ENCODE measurements around the gene PAQR9.

PAQR9 gene

GRCh38 chr3:142965581-142965980 lies 2.1 kb upstream of the PAQR9 start:
- no peak overlapping the region for H4K8ac ChIP-seq (ENCODE audit: low read depth, low read length)
- no peak overlapping the region for H3K23ac ChIP-seq (ENCODE audit: low read depth, low read length, poor library complexity)
- no peak overlapping the region for H4K91ac ChIP-seq (ENCODE audit: low read depth, low read length, poor library complexity)
- no peaks in the 10 kb centered on the region for H3K79me1 ChIP-seq (ENCODE audit: low read depth, low read length)
- no peak overlapping the region for H3K4me3 ChIP-seq (ENCODE audit: low read length in 2 of 2)
- H3K4me1 ChIP-seq (ENCODE audit: control insufficient read depth in 2 of 2, insufficient read depth in 1 of 2, low read depth in 1 of 2, low read length in 2 of 2): peaks cover 0 to 16% of the 10 kb centered on the region in 2 donors
- H3K4ac ChIP-seq (ENCODE audit: low read length): no peak overlapping the region
- no peak overlapping the region for H3K4me2 ChIP-seq (ENCODE audit: insufficient read depth, low read length, poor library complexity, severe bottlenecking)
- no peak for DNase-seq (ENCODE audit: low spot score)
- peaks cover 0 to 54% (median 11%) of the 10 kb centered on the region in 3 experiments for H3K27me3 ChIP-seq (ENCODE audit: control insufficient read depth in 3 of 3, insufficient read depth in 3 of 3, low read depth in 1 of 3, low read length in 3 of 3)
- H3K18ac ChIP-seq (ENCODE audit: low read length): no peak overlapping the region
- WGBS, 2 donors (ENCODE audit: extremely low coverage in 2 of 2, insufficient read length in 2 of 2, insufficient replicate concordance in 1 of 2): no CpG with 5 or more reads among the region's 3 CpGs
- no peak overlapping the region for H2AK5ac ChIP-seq (ENCODE audit: low read depth, low read length)
- H2BK15ac ChIP-seq (ENCODE audit: low read length): no peak overlapping the region
- H2BK120ac ChIP-seq (ENCODE audit: low read depth, low read length): no peak overlapping the region
- H3K27ac ChIP-seq (replicated peaks; ENCODE audit: low read length): no peak overlapping the region
- H3K9ac ChIP-seq (ENCODE audit: low read depth, low read length, poor library complexity): no peak overlapping the region
- H3K14ac ChIP-seq (ENCODE audit: low read length): no peak overlapping the region
- no peak overlapping the region for H2BK12ac ChIP-seq (ENCODE audit: low read length)
- no peak overlapping the region for H2BK5ac ChIP-seq (ENCODE audit: low read length)
- no peak overlapping the region for H2AFZ ChIP-seq (ENCODE audit: low read length)
- H3K36me3 ChIP-seq (replicated peaks in 1 of 2; ENCODE audit: control insufficient read depth in 2 of 2, insufficient read depth in 2 of 2, low read length in 2 of 2): no peaks in the 10 kb centered on the region
- peaks cover 5 to 11% of the 10 kb centered on the region in 2 donors for H3K9me3 ChIP-seq (replicated peaks in 1 of 2; ENCODE audit: control insufficient read depth in 2 of 2, insufficient read depth in 1 of 2, low read depth in 1 of 2, low read length in 2 of 2)

- peak overlapping the region; percentile 68 for H2BK15ac ChIP-seq (ENCODE audit: low read length)
Measured at GRCh38 chr3:142963234-142963515, 299 bp downstream of the PAQR9 start.

GRCh38 chr3:142962520-142963233 lies 797 bp downstream of the PAQR9 start:
- WGBS, 2 donors (ENCODE audit: extremely low coverage in 2 of 2, insufficient read length in 2 of 2, insufficient replicate concordance in 1 of 2): no CpG with 5 or more reads among the region's 63 CpGs
- Histone ChIP-seq H2BK5ac (ENCODE audit: low read length) (no peak overlapping the region), H3K18ac (ENCODE audit: low read length) (peak overlapping the region; percentile 99), H2BK15ac (ENCODE audit: low read length) (peak overlapping the region; percentile 68), H3K4me3 (ENCODE audit: low read length in 2 of 2) (peak overlapping the region; percentile 69 to 87), H3K9ac (ENCODE audit: low read depth, low read length, poor library complexity) (peak overlapping the region; percentile 94), H3K4me1 (ENCODE audit: control insufficient read depth in 2 of 2, insufficient read depth in 1 of 2, low read depth in 1 of 2, low read length in 2 of 2) (peaks cover 0 to 14% of the 10 kb centered on the region in 2 donors), H3K36me3 (replicated peaks in 1 of 2; ENCODE audit: control insufficient read depth in 2 of 2, insufficient read depth in 2 of 2, low read length in 2 of 2) (no peaks in the 10 kb centered on the region), H3K9me3 (replicated peaks in 1 of 2; ENCODE audit: control insufficient read depth in 2 of 2, insufficient read depth in 1 of 2, low read depth in 1 of 2, low read length in 2 of 2) (peaks cover 5 to 11% of the 10 kb centered on the region in 2 donors), H2BK120ac (ENCODE audit: low read depth, low read length) (no peak overlapping the region), H3K27ac (replicated peaks; ENCODE audit: low read length) (no peak overlapping the region), H2AK5ac (ENCODE audit: low read depth, low read length) (peak overlapping the region; percentile 98), H3K27me3 (ENCODE audit: control insufficient read depth in 3 of 3, insufficient read depth in 3 of 3, low read depth in 1 of 3, low read length in 3 of 3) (peaks cover 0 to 61% (median 11%) of the 10 kb centered on the region in 3 experiments), H3K23ac (ENCODE audit: low read depth, low read length, poor library complexity) (peak overlapping the region; percentile 100), H2BK12ac (ENCODE audit: low read length) (peak overlapping the region; percentile 82), H4K8ac (ENCODE audit: low read depth, low read length) (peak overlapping the region; percentile 99), H3K79me1 (ENCODE audit: low read depth, low read length) (no peaks in the 10 kb centered on the region), H2AFZ (ENCODE audit: low read length) (peak overlapping the region; percentile 100), H3K4me2 (ENCODE audit: insufficient read depth, low read length, poor library complexity, severe bottlenecking) (peak overlapping the region; percentile 88), H3K14ac (ENCODE audit: low read length) (peak overlapping the region; percentile 95), H3K4ac (ENCODE audit: low read length) (peak overlapping the region; percentile 53), H4K91ac (ENCODE audit: low read depth, low read length, poor library complexity) (peak overlapping the region; percentile 96)
- no peak for DNase-seq (ENCODE audit: low spot score)

More at GRCh38 chr3:142963234-142963515, 299 bp downstream of the PAQR9 start:
- no CpG with 5 or more reads among the region's 35 CpGs for WGBS, 2 donors (ENCODE audit: extremely low coverage in 2 of 2, insufficient read length in 2 of 2, insufficient replicate concordance in 1 of 2)
- Histone ChIP-seq H3K23ac (ENCODE audit: low read depth, low read length, poor library complexity) (no peak overlapping the region), H2BK5ac (ENCODE audit: low read length) (no peak overlapping the region), H3K18ac (ENCODE audit: low read length) (peak overlapping the region; percentile 99), H3K9me3 (replicated peaks in 1 of 2; ENCODE audit: control insufficient read depth in 2 of 2, insufficient read depth in 1 of 2, low read depth in 1 of 2, low read length in 2 of 2) (peaks cover 5 to 11% of the 10 kb centered on the region in 2 donors), H4K8ac (ENCODE audit: low read depth, low read length) (no peak overlapping the region), H2AK5ac (ENCODE audit: low read depth, low read length) (peak overlapping the region; percentile 98), H3K27ac (replicated peaks; ENCODE audit: low read length) (no peak overlapping the region), H2AFZ (ENCODE audit: low read length) (peak overlapping the region; percentile 100), H3K4me1 (ENCODE audit: control insufficient read depth in 2 of 2, insufficient read depth in 1 of 2, low read depth in 1 of 2, low read length in 2 of 2) (peaks cover 0 to 14% of the 10 kb centered on the region in 2 donors), H3K36me3 (replicated peaks in 1 of 2; ENCODE audit: control insufficient read depth in 2 of 2, insufficient read depth in 2 of 2, low read length in 2 of 2) (no peaks in the 10 kb centered on the region), H3K9ac (ENCODE audit: low read depth, low read length, poor library complexity) (peak overlapping the region; percentile 94), H3K4ac (ENCODE audit: low read length) (no peak overlapping the region), H2BK12ac (ENCODE audit: low read length) (no peak overlapping the region), H4K91ac (ENCODE audit: low read depth, low read length, poor library complexity) (no peak overlapping the region), H3K14ac (ENCODE audit: low read length) (peak overlapping the region; percentile 95), H2BK120ac (ENCODE audit: low read depth, low read length) (no peak overlapping the region), H3K27me3 (ENCODE audit: control insufficient read depth in 3 of 3, insufficient read depth in 3 of 3, low read depth in 1 of 3, low read length in 3 of 3) (peaks cover 0 to 56% (median 11%) of the 10 kb centered on the region in 3 experiments), H3K79me1 (ENCODE audit: low read depth, low read length) (no peaks in the 10 kb centered on the region), H3K4me3 (ENCODE audit: low read length in 2 of 2) (peak overlapping the region; percentile 69 to 87), H3K4me2 (ENCODE audit: insufficient read depth, low read length, poor library complexity, severe bottlenecking) (peak overlapping the region; percentile 88)
- no peak for DNase-seq (ENCODE audit: low spot score)

GRCh38 chr3:142962175-142962519 lies 1.3 kb downstream of the PAQR9 start:
- Histone ChIP-seq H2BK15ac (ENCODE audit: low read length) (peak overlapping the region; percentile 68), H3K36me3 (replicated peaks in 1 of 2; ENCODE audit: control insufficient read depth in 2 of 2, insufficient read depth in 2 of 2, low read length in 2 of 2) (no peaks in the 10 kb centered on the region), H3K4me3 (ENCODE audit: low read length in 2 of 2) (peak overlapping the region in 1 of 2 donors; percentile 87), H3K27me3 (ENCODE audit: control insufficient read depth in 3 of 3, insufficient read depth in 3 of 3, low read depth in 1 of 3, low read length in 3 of 3) (peaks cover 0 to 61% (median 11%) of the 10 kb centered on the region in 3 experiments), H2BK12ac (ENCODE audit: low read length) (peak overlapping the region; percentile 82), H2BK5ac (ENCODE audit: low read length) (no peak overlapping the region), H3K4me2 (ENCODE audit: insufficient read depth, low read length, poor library complexity, severe bottlenecking) (no peak overlapping the region), H3K79me1 (ENCODE audit: low read depth, low read length) (no peaks in the 10 kb centered on the region), H3K4ac (ENCODE audit: low read length) (no peak overlapping the region), H3K9me3 (replicated peaks in 1 of 2; ENCODE audit: control insufficient read depth in 2 of 2, insufficient read depth in 1 of 2, low read depth in 1 of 2, low read length in 2 of 2) (peaks cover 5 to 11% of the 10 kb centered on the region in 2 donors), H3K23ac (ENCODE audit: low read depth, low read length, poor library complexity) (peak overlapping the region; percentile 100), H3K18ac (ENCODE audit: low read length) (peak overlapping the region; percentile 99), H3K9ac (ENCODE audit: low read depth, low read length, poor library complexity) (no peak overlapping the region), H2AFZ (ENCODE audit: low read length) (no peak overlapping the region), H4K91ac (ENCODE audit: low read depth, low read length, poor library complexity) (no peak overlapping the region), H3K4me1 (ENCODE audit: control insufficient read depth in 2 of 2, insufficient read depth in 1 of 2, low read depth in 1 of 2, low read length in 2 of 2) (peaks cover 0 to 15% of the 10 kb centered on the region in 2 donors), H4K8ac (ENCODE audit: low read depth, low read length) (no peak overlapping the region), H2AK5ac (ENCODE audit: low read depth, low read length) (peak overlapping the region; percentile 98), H3K27ac (replicated peaks; ENCODE audit: low read length) (no peak overlapping the region), H3K14ac (ENCODE audit: low read length) (peak overlapping the region; percentile 95), H2BK120ac (ENCODE audit: low read depth, low read length) (no peak overlapping the region)
- no peak for DNase-seq (ENCODE audit: low spot score)
- WGBS, 2 donors (ENCODE audit: extremely low coverage in 2 of 2, insufficient read length in 2 of 2, insufficient replicate concordance in 1 of 2): no CpG with 5 or more reads among the region's 19 CpGs

Data from neuronal stem cell (in vitro differentiated cells).